Dendritic cell treated with granulocyte-macrophage colony-stimulating factor and Interleukin-4, amounts not matched to agents 40 ng/mL and 50 ng/mL, for 4 days (primary cell): Measurements from ENCODE around the gene MBOAT1.

Source experiments
- H3K27ac Mint-ChIP-seq: one replicate; pipeline ENCODE4 v1.8.0; 2022; ENCODE audit warnings: mild to moderate bottlenecking, mixed read lengths
- H3K27me3 Mint-ChIP-seq: one replicate; pipeline ENCODE4 v1.8.0; 2022; ENCODE audit warnings: mild to moderate bottlenecking, mixed read lengths
- H3K36me3 Mint-ChIP-seq: one replicate; pipeline ENCODE4 v1.8.0; 2022; ENCODE audit warnings: low read depth, mixed read lengths
- H3K4me1 Mint-ChIP-seq: one replicate; pipeline ENCODE4 v1.8.0; 2022; ENCODE audit warnings: low read depth, mixed read lengths
- H3K4me3 Mint-ChIP-seq: one replicate; pipeline ENCODE4 v1.8.0; 2022; ENCODE audit warnings: mild to moderate bottlenecking, moderate library complexity, mixed read lengths
- H3K9me3 Mint-ChIP-seq: one replicate; pipeline ENCODE4 v1.8.0; 2022; ENCODE audit warnings: mixed read lengths
- intact Hi-C: fragments of 100-400 bp; cut with micrococcal nuclease; formaldehyde crosslinking; loops from one replicate; pipeline ENCODE4 v1.15.0; 2022

The MBOAT1 gene

GRCh38 chr6:20221421-20221820 is 9.2 kb upstream of the MBOAT1 start:
- Mint-ChIP-seq H3K27me3 (no peaks in the 10 kb centered on the region), H3K36me3 (no peaks in the 10 kb centered on the region), H3K27ac (no peak overlapping the region), H3K9me3 (no peaks in the 10 kb centered on the region), H3K4me3 (no peak overlapping the region), H3K4me1 (peaks cover 25% of the 10 kb centered on the region)
- intact Hi-C loops: no loop called here

GRCh38 chr6:20220359-20220758 is 8.1 kb upstream of the MBOAT1 start:
- H3K4me1 Mint-ChIP-seq: peaks cover 25% of the 10 kb centered on the region

DNA sequence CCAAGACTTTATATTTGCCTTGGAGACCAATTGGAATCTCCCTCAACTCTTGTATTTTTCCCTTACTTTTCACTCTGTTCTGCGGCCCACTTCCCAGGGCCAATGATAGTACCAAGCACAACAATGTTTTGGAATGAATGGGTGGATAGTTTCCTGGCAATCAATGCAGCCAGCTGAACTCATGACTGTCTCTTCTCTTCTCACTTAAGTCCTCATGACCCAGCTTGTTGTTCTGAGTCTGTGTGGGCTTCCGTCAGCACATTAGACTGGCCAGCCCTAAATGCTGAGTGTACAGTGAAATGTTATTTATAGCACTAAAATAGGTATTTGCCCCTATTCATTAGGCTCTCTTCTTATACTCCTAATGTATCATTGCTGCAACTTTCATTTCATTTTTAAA is 5.6 kb upstream of the MBOAT1 start:
- no peaks in the 10 kb centered on the region for H3K9me3 Mint-ChIP-seq
- H3K36me3 Mint-ChIP-seq: no peaks in the 10 kb centered on the region
- intact Hi-C loops: loop anchor here (10.0 kb wide), 1 partner anchor 317 kb away; the partner anchor contains the start of gene CDKAL1
- H3K4me3 Mint-ChIP-seq: no peak overlapping the region
- no peak overlapping the region for H3K27ac Mint-ChIP-seq
- no peaks in the 10 kb centered on the region for H3K27me3 Mint-ChIP-seq
- H3K4me1 Mint-ChIP-seq: peaks cover 30% of the 10 kb centered on the region

More at GRCh38 chr6:20220359-20220758, 8.1 kb upstream of the MBOAT1 start:
- no peaks in the 10 kb centered on the region for H3K9me3 Mint-ChIP-seq
- intact Hi-C loops: no loop called here
- no peaks in the 10 kb centered on the region for H3K27me3 Mint-ChIP-seq
- no peak overlapping the region for H3K27ac Mint-ChIP-seq
- H3K36me3 Mint-ChIP-seq: no peaks in the 10 kb centered on the region
- H3K4me3 Mint-ChIP-seq: no peak overlapping the region

- Mint-ChIP-seq H3K4me3 (no peak overlapping the region), H3K36me3 (no peaks in the 10 kb centered on the region), H3K27ac (no peak overlapping the region), H3K9me3 (no peaks in the 10 kb centered on the region), H3K27me3 (no peaks in the 10 kb centered on the region), H3K4me1 (peaks cover 29% of the 10 kb centered on the region)
- intact Hi-C loops: loop anchor here (10.0 kb wide), 1 partner anchor 317 kb away; the partner anchor contains the start of gene CDKAL1
Measured at GRCh38 chr6:20217324-20217855, 5.1 kb upstream of the MBOAT1 start.

- peaks cover 9% of the 10 kb centered on the region for H3K36me3 Mint-ChIP-seq
- intact Hi-C loops: loop anchor here (10.0 kb wide), 1 partner anchor 319 kb away; the partner anchor contains the start of gene CDKAL1
- H3K9me3 Mint-ChIP-seq: no peaks in the 10 kb centered on the region
- no peak overlapping the region for H3K27ac Mint-ChIP-seq
- peaks cover 39% of the 10 kb centered on the region for H3K4me1 Mint-ChIP-seq
- H3K27me3 Mint-ChIP-seq: no peaks in the 10 kb centered on the region
- no peak overlapping the region for H3K4me3 Mint-ChIP-seq
Measured at GRCh38 chr6:20215310-20215709, 3.0 kb upstream of the MBOAT1 start.

DNA sequence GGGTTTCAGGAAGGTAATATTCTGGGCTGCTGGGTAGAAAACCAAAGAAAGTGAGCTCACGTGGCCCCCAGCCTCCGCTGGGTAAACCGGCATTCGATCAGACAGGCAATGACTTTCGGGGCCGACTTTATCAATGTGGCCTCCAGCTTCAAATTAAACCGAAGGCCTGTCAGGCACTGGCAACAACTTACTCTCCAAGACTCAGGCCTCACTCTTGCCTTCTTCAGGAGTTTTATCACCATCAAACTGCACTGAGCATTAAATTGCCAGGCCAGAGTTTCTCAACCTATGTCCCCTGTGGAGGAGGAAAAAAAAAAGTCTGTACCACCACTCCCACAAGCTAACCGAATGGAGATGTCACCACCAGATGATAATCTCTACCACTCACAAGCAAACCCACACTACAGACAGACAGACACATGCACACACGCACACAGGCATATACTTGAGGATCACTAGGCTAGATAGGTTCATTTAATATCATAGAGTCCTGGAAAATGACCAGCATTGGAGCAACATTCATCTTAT is 1.1 kb upstream of the MBOAT1 start:
- Mint-ChIP-seq H3K27me3 (no peaks in the 10 kb centered on the region), H3K36me3 (peaks cover 9% of the 10 kb centered on the region), H3K9me3 (no peaks in the 10 kb centered on the region), H3K4me1 (peaks cover 38% of the 10 kb centered on the region), H3K27ac (peak overlapping the region; percentile 97), H3K4me3 (peak overlapping the region; percentile 81)
- intact Hi-C loops: loop anchor here (2.0 to 10.0 kb wide), 5 partner anchors 44 to 321 kb away; partner anchors contain the start of genes CDKAL1 and E2F3

DNA sequence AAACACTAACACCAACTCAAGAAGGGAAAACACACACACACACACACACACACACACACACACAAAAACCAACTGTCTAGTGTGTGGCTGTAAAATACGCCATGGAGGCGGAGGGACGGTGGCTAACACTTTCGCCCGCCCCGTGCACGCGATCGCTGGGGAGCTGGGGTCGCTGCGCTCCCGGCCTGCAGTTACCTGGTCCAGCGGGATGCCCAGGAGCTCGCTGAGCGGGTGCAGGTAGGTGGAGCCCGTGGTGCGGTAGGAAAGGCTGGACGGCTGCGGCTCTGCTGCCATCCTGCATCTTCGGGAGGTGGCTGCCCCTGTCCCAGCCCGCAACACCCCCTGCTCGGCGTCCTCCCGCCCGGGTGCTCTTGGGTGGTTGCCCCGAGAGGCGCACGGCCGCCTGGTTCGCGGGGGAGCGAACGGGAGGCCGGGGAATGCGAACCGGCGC is 303 bp downstream of the MBOAT1 start:
- H3K27ac Mint-ChIP-seq: peak overlapping the region; percentile 97
- peaks cover 9% of the 10 kb centered on the region for H3K36me3 Mint-ChIP-seq
- peaks cover 33% of the 10 kb centered on the region for H3K4me1 Mint-ChIP-seq
- peak overlapping the region; percentile 81 for H3K4me3 Mint-ChIP-seq
- H3K9me3 Mint-ChIP-seq: no peaks in the 10 kb centered on the region
- intact Hi-C loops: loop anchor here (2.0 to 10.0 kb wide), 5 partner anchors 43 to 323 kb away; partner anchors contain the start of genes CDKAL1 and E2F3
- H3K27me3 Mint-ChIP-seq: no peaks in the 10 kb centered on the region

DNA sequence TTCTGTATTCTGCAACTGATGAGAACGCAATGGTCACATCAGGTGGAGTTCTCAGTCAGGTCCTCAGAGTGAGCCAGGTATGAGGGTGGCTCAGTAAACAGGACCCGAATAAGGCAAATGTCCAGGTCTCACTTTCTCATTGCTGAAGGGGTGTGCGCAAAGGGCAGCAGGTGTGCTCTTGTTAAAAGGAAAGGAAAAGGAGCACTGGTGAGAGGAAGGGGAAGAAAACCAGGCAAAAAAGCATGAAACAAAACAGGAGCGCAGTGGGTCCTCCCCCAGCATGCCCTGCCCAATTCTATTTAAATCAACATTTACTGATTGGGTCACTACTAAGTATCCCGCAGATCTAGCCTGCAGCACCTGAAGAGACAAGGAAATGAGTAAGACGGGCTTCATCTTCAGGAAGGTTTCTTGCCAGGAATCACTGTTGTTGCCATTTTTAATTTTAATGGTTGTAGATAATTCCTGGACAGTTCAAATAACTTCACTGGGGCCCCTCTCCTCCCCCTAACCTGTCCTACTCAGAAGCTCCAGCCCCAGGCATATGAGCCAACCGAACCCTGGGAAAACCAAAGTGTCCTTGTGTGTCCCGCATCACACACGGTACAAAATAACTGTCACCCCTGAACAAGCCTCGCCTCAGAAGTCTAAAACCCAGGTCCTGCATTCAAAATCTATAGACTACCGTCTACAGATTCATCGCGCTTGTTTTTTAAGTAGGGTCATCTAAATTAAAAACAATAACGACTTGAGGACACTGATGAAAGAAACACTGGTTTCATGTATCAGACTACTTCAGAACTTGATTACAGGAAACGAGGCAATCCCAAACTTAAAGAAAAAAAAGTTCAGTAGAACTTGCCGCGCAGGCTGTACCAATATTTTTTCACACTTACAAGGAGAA is 980 bp downstream of the MBOAT1 start:
- H3K27me3 Mint-ChIP-seq: no peaks in the 10 kb centered on the region
- H3K4me1 Mint-ChIP-seq: peaks cover 38% of the 10 kb centered on the region
- H3K36me3 Mint-ChIP-seq: peaks cover 9% of the 10 kb centered on the region
- peak overlapping the region; percentile 81 for H3K4me3 Mint-ChIP-seq
- no peaks in the 10 kb centered on the region for H3K9me3 Mint-ChIP-seq
- H3K27ac Mint-ChIP-seq: peak overlapping the region; percentile 97
- intact Hi-C loops: loop anchor here (5.0 to 10.0 kb wide), 4 partner anchors 46 to 324 kb away; partner anchors contain the start of genes CDKAL1 and E2F3

DNA sequence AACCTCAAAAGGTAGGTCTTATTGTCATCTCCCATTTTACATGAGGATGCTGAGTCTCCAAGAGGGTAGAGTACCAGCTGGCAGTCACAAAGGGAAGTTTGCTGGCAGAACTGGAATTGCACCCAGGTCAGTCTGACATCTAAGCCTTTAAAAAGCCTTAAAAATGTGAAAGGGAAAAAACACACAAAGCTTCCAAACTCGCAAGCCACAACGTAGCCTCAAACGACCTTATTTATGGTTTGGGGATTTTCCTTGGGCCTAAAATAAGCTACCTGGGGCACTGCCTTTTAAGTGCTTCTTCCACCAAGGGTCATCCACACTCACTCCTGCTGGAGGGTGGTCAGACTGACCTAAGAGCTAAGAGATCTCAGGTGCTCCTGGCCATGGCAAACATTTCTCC is 2.1 kb downstream of the MBOAT1 start:
- peaks cover 49% of the 10 kb centered on the region for H3K4me1 Mint-ChIP-seq
- intact Hi-C loops: loop anchor here (5.0 to 10.0 kb wide), 4 partner anchors 47 to 325 kb away; partner anchors contain the start of genes CDKAL1 and E2F3
- H3K27ac Mint-ChIP-seq: no peak overlapping the region
- no peaks in the 10 kb centered on the region for H3K9me3 Mint-ChIP-seq
- H3K4me3 Mint-ChIP-seq: no peak overlapping the region
- H3K36me3 Mint-ChIP-seq: peaks cover 9% of the 10 kb centered on the region
- no peaks in the 10 kb centered on the region for H3K27me3 Mint-ChIP-seq

DNA sequence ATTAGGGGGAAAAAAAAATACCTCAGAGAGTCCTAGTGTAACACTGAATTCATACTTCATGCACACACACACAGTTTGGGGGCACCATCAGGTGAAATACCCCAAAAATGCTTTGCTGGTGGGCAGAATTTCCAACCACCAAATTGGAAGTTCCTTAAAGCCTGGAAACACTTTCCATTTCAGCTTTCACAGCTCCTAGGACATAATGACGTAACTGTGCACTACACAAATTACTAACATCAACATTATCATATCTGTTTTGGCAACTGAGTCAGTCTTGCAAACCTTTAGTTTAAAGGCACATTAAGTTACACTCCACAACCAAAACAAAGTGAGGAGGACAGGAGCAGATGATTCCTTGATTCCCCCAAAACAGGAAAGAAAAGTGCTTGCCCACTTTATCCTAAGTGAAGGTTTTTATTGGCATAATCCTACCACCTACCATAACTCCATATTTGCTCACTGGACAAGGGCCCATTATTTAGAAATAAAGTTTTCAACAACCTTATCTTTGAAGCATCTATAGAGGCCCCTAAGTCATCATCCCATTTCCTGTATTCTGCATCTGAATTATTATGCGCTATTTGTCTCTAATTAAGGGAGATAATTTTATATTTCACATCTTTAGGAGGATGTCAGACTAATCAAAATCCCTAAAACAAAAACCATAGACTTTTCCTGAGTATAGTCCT is 3.4 kb downstream of the MBOAT1 start:
- Mint-ChIP-seq H3K27ac (no peak overlapping the region), H3K27me3 (no peaks in the 10 kb centered on the region), H3K9me3 (no peaks in the 10 kb centered on the region), H3K4me3 (no peak overlapping the region), H3K36me3 (peaks cover 9% of the 10 kb centered on the region), H3K4me1 (peaks cover 62% of the 10 kb centered on the region)
- intact Hi-C loops: no loop called here

DNA sequence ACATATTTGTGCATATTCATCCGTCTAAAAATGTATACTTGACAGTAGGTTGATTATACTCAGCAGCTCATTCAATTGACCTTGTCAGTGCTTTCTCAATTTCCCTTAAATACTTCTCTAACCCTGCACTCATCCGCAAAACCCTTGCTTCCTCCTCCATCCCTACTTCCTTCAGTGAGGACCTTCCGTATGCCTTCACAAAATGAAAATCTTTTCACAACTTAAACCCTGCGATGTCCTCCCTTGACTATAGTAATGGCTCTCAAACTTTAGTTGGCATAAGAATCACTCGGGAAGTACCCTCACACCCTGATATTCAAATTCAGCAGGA is 5.2 kb downstream of the MBOAT1 start:
- Mint-ChIP-seq H3K27ac (peak overlapping the region; percentile 79), H3K4me1 (peaks cover 53% of the 10 kb centered on the region), H3K4me3 (peak overlapping the region; percentile 65), H3K9me3 (no peaks in the 10 kb centered on the region), H3K36me3 (peaks cover 9% of the 10 kb centered on the region), H3K27me3 (no peaks in the 10 kb centered on the region)
- intact Hi-C loops: no loop called here

DNA sequence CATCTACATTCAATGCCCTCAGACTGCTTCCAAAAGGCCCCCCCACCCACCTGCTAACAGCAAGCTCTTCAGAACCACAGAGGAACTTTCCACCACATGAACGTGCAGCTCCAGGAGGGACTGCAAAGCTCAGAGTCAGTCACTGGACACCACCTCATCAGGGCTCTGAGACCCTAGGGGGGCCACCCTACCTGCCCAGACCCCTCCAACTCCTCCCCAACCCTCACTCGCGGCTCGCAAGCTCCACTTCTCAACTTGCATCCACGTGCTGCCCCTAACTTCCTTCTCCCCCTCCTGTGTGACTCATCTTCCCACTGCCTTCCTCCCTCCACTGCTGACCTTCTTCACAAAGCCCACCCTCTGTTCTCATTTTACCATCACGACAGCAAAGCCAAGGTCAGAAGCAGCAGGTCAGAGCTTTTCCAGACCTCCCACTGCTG is 6.5 kb downstream of the MBOAT1 start:
- peaks cover 50% of the 10 kb centered on the region for H3K4me1 Mint-ChIP-seq
- H3K9me3 Mint-ChIP-seq: no peaks in the 10 kb centered on the region
- intact Hi-C loops: no loop called here
- H3K27ac Mint-ChIP-seq: peak overlapping the region; percentile 79
- no peaks in the 10 kb centered on the region for H3K36me3 Mint-ChIP-seq
- H3K4me3 Mint-ChIP-seq: peak overlapping the region; percentile 48
- no peaks in the 10 kb centered on the region for H3K27me3 Mint-ChIP-seq

- no peak overlapping the region for H3K4me3 Mint-ChIP-seq
- H3K9me3 Mint-ChIP-seq: no peaks in the 10 kb centered on the region
- intact Hi-C loops: no loop called here
- H3K27ac Mint-ChIP-seq: peak overlapping the region; percentile 79
- no peaks in the 10 kb centered on the region for H3K27me3 Mint-ChIP-seq
- peaks cover 50% of the 10 kb centered on the region for H3K4me1 Mint-ChIP-seq
- no peaks in the 10 kb centered on the region for H3K36me3 Mint-ChIP-seq
Measured at GRCh38 chr6:20204512-20204894, 7.8 kb downstream of the MBOAT1 start.
